ENCODE data around the gene ATP6AP1.
"Not testable (repeated sequence)": the region's sequence is repeated elsewhere in the genome, so short reads cannot be mapped to it uniquely, and the experiment has no call there.

Gene ATP6AP1

GRCh38 chrX:154428176-154429171 is at the start of gene ATP6AP1:
TSS of gene ATP6AP1 (plus strand) at chrX:154428677. CDS start at chrX:154428693, 16 bp downstream.
- peak; percentile 86 for DNase-seq (ENCODE audit: low spot score)

- peak; percentile 59 for DNase-seq (ENCODE audit: low spot score)
These were observed 49.5 kb upstream of the ATP6AP1 start, which contains the start of gene EMD for GRCh38 chrX:154378799-154379568. TSS of gene EMD (plus strand) at chrX:154379295. CDS start at chrX:154379485, 190 bp downstream.

- no peak for DNase-seq (ENCODE audit: low spot score)
These were observed 48.9 kb upstream of the ATP6AP1 start for GRCh38 chrX:154379569-154379951.

GRCh38 chrX:154380153-154380552 is 48.3 kb upstream of the ATP6AP1 start:
- DNase-seq (ENCODE audit: low spot score), result no peak

- DNase-seq (ENCODE audit: low spot score), result no peak
These were observed 47.7 kb upstream of the ATP6AP1 start for GRCh38 chrX:154380787-154381186.

- DNase-seq (ENCODE audit: low spot score), result no peak
These were observed 47.2 kb upstream of the ATP6AP1 start for GRCh38 chrX:154381271-154381670.

GRCh38 chrX:154382483-154383069 is 45.9 kb upstream of the ATP6AP1 start:
- DNase-seq (ENCODE audit: low spot score), result no peak

GRCh38 chrX:154383359-154384283 is 44.9 kb upstream of the ATP6AP1 start:
- no peak for DNase-seq (ENCODE audit: low spot score)

GRCh38 chrX:154384284-154384892 is 44.1 kb upstream of the ATP6AP1 start:
- no peak for DNase-seq (ENCODE audit: low spot score)

GRCh38 chrX:154388094-154388493 is 40.4 kb upstream of the ATP6AP1 start:
- not testable (repeated sequence) for DNase-seq (ENCODE audit: low spot score)

- not testable (repeated sequence) for DNase-seq (ENCODE audit: low spot score)
These were observed 39.8 kb upstream of the ATP6AP1 start for GRCh38 chrX:154388649-154389048.

- not testable (repeated sequence) for DNase-seq (ENCODE audit: low spot score)
These were observed 38.4 kb upstream of the ATP6AP1 start for GRCh38 chrX:154389812-154390747.

GRCh38 chrX:154396363-154396762 is 32.1 kb upstream of the ATP6AP1 start:
- not testable (repeated sequence) for DNase-seq (ENCODE audit: low spot score)

GRCh38 chrX:154396973-154397887 is 31.2 kb upstream of the ATP6AP1 start:
- peak; percentile 49 for DNase-seq (ENCODE audit: low spot score)

GRCh38 chrX:154397888-154398667 is 30.4 kb upstream of the ATP6AP1 start, which contains the start of gene RPL10:
TSS of gene RPL10 (plus strand) at chrX:154398377. CDS start at chrX:154398520, 143 bp downstream.
- DNase-seq (ENCODE audit: low spot score), result peak; percentile 82

- no peak for DNase-seq (ENCODE audit: low spot score)
These were observed 29.6 kb upstream of the ATP6AP1 start for GRCh38 chrX:154398668-154399526.

Data from iPS-NIHi11 (cell line).